ENCODE results near the gene ANXA8.
"Not testable (repeated sequence)": the region's sequence is repeated elsewhere in the genome, so short reads cannot be mapped to it uniquely, and the experiment has no call there.

The ANXA8 gene

GRCh38 chr10:47457528-47457820 is 26.4 kb downstream of the ANXA8 start:
- TF ChIP-seq, protein P1, sequence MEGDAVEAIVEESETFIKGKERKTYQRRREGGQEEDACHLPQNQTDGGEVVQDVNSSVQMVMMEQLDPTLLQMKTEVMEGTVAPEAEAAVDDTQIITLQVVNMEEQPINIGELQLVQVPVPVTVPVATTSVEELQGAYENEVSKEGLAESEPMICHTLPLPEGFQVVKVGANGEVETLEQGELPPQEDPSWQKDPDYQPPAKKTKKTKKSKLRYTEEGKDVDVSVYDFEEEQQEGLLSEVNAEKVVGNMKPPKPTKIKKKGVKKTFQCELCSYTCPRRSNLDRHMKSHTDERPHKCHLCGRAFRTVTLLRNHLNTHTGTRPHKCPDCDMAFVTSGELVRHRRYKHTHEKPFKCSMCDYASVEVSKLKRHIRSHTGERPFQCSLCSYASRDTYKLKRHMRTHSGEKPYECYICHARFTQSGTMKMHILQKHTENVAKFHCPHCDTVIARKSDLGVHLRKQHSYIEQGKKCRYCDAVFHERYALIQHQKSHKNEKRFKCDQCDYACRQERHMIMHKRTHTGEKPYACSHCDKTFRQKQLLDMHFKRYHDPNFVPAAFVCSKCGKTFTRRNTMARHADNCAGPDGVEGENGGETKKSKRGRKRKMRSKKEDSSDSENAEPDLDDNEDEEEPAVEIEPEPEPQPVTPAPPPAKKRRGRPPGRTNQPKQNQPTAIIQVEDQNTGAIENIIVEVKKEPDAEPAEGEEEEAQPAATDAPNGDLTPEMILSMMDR (IDR thresholded peaks at IDR 0.05; ENCODE audit: low read depth, low read length, missing control alignments), result no peak
- no peak for DNase-seq (ENCODE audit: low read depth)
- in situ Hi-C loops (cut with HindIII; ENCODE audit: low sequenced_read_pairs), result no loop called here
- H3K4me3 ChIP-seq (ENCODE audit: low read depth, low read length), result no peak overlapping the region

GRCh38 chr10:47456794-47457527 is 27.0 kb downstream of the ANXA8 start:
- in situ Hi-C loops (cut with HindIII; ENCODE audit: low sequenced_read_pairs), result no loop called here
- no peak for DNase-seq (ENCODE audit: low read depth)
- TF ChIP-seq, protein P1 (IDR thresholded peaks at IDR 0.05; ENCODE audit: low read depth, low read length, missing control alignments), result no peak

DNA sequence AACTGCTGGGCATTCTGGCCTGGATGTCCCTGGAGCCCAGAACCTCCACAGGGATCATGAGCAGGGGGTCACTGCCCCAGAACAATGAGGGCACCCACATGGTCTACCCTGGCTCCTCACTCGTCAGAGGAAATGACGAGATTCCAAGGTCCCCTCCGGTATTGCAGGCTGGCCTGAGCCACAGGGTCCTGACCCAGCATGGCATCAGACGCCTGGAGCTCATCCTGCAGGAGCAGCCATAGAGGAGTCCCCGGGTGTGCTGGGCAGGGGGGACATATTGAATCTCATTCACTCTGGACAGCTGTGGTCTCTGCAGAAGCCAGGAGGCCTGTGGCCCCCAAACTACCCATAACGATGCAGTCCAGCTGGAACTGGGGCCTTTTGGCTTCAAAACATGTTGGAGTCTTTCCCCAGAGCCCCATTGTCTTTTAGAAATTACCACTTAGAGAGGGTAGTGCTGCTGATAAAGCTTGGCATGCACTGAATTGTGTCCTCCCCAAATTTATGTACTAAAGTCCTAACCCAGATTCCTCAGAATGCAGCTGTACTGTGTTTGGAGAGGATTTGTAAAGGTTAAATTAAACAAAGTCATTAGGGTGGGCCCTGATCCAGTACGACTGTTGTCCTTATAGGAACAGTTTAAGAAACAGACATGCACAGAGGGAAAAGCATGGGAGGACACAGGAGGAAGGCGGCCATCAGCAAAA is 27.7 kb downstream of the ANXA8 start:
- TF ChIP-seq, protein P1 (IDR thresholded peaks at IDR 0.05; ENCODE audit: low read depth, low read length, missing control alignments), result no peak
- in situ Hi-C loops (cut with HindIII; ENCODE audit: low sequenced_read_pairs), result no loop called here
- DNase-seq (ENCODE audit: low read depth), result no peak
- H3K4me3 ChIP-seq (ENCODE audit: low read depth, low read length), result no peak overlapping the region

More at GRCh38 chr10:47456794-47457527, 27.0 kb downstream of the ANXA8 start:
- H3K4me3 ChIP-seq (ENCODE audit: low read depth, low read length), result no peak overlapping the region

- DNase-seq (ENCODE audit: low read depth); H3K4me3 ChIP-seq (ENCODE audit: low read depth, low read length); in situ Hi-C loops (cut with HindIII; ENCODE audit: low sequenced_read_pairs): not testable (repeated sequence)
Observed at GRCh38 chr10:47455350-47456078, 28.4 kb downstream of the ANXA8 start.

GRCh38 chr10:47454780-47455058 is 29.2 kb downstream of the ANXA8 start:
- no peak overlapping the region for H3K4me3 ChIP-seq (ENCODE audit: low read depth, low read length)
- no peak for DNase-seq (ENCODE audit: low read depth)
- TF ChIP-seq, protein P1 (IDR thresholded peaks at IDR 0.05; ENCODE audit: low read depth, low read length, missing control alignments), result no peak
- in situ Hi-C loops (cut with HindIII; ENCODE audit: low sequenced_read_pairs), result no loop called here

- DNase-seq (ENCODE audit: low read depth), result no peak
- no peak overlapping the region for H3K4me3 ChIP-seq (ENCODE audit: low read depth, low read length)
- TF ChIP-seq, protein P1 (IDR thresholded peaks at IDR 0.05; ENCODE audit: low read depth, low read length, missing control alignments), result no peak
- in situ Hi-C loops (cut with HindIII; ENCODE audit: low sequenced_read_pairs), result no loop called here
Observed at GRCh38 chr10:47454008-47454779, 29.7 kb downstream of the ANXA8 start.
